Activated CD8-positive, alpha-beta T cell treated with anti-CD3 and anti-CD28 coated beads for 36 hours (primary cell): ENCODE measurements around the gene THY1. TPM values are rescaled to one million over a fixed set of nuclear protein-coding genes. Genes with fewer than 3 reads are reported as not detected.

Source experiments
- ATAC-seq: fragments of 200-7000 bp; cut with Tn5 transposase; one replicate; pipeline ENCODE4 v1.10.0; 2021; ENCODE audit warnings: mild to moderate bottlenecking, moderate library complexity
- CTCF ChIA-PET: fragments of 350-600 bp; sonication (Branson Sonifier 250); formaldehyde crosslinking; loops from one replicate; lab custom pipeline; 2021; ENCODE audit warnings: antibody characterized with exemption; lab: Charles Lee
- POLR2A ChIA-PET: fragments of 350-600 bp; sonication (Branson Sonifier 250); formaldehyde crosslinking; loops from one replicate; lab custom pipeline; 2021; ENCODE audit warnings: antibody characterized with exemption; lab: Charles Lee
- DNase-seq: peaks from one replicate; pipeline ENCODE4 v3.0.0-alpha.2; 2020
- H3K27ac Mint-ChIP-seq: one replicate; pipeline ENCODE4 v1.8.0; 2021; ENCODE audit warnings: mild to moderate bottlenecking, mixed read lengths
- H3K27me3 Mint-ChIP-seq: one replicate; pipeline ENCODE4 v1.8.0; 2021; ENCODE audit warnings: mixed read lengths
- H3K36me3 Mint-ChIP-seq: one replicate; pipeline ENCODE4 v1.8.0; 2021; ENCODE audit warnings: low read depth, mixed read lengths
- H3K4me1 Mint-ChIP-seq: one replicate; pipeline ENCODE4 v1.8.0; 2021; ENCODE audit warnings: low read depth, mixed read lengths
- H3K4me3 Mint-ChIP-seq: one replicate; pipeline ENCODE4 v1.8.0; 2021; ENCODE audit warnings: mild to moderate bottlenecking, moderate library complexity, mixed read lengths
- H3K9me3 Mint-ChIP-seq: one replicate; pipeline ENCODE4 v1.8.0; 2021; ENCODE audit warnings: mixed read lengths
- intact Hi-C: fragments of 100-400 bp; cut with micrococcal nuclease; formaldehyde crosslinking; loops from one replicate; pipeline ENCODE4 v1.10.0; 2022
- total RNA-seq, 2 experiments: library from RNA; stranded (reverse); gene quantifications; one replicate each; pipeline ENCODE4 v1.2.3, GENCODE V29; 2021
- TF ChIP-seq, protein P1 (sequence below): fragments of 200-600 bp; IDR thresholded peaks from one replicate; pipeline ENCODE4 v1.8.0; 2022; ENCODE audit warnings: antibody characterized with exemption, mild to moderate bottlenecking

The THY1 gene
- total RNA-seq, 2 experiments from 2014 or later = 0.18 to 0.40 TPM

- no peak for DNase-seq
- Mint-ChIP-seq H3K4me3 (no peak overlapping the region), H3K36me3 (no peaks in the 10 kb centered on the region), H3K27me3 (no peaks in the 10 kb centered on the region), H3K27ac (no peak overlapping the region), H3K4me1 (peaks cover 14% of the 10 kb centered on the region), H3K9me3 (no peaks in the 10 kb centered on the region)
- intact Hi-C loops = no loop called here
- ChIA-PET CTCF (interaction anchor here (1.4 to 15.0 kb wide), 3 partner anchors 19 to 97 kb away, joined by 3 to 241 read pairs (median 28); no protein-coding TSS in a partner anchor), POLR2A (no interaction called here)
- no peak for ATAC-seq
- TF ChIP-seq, protein P1, sequence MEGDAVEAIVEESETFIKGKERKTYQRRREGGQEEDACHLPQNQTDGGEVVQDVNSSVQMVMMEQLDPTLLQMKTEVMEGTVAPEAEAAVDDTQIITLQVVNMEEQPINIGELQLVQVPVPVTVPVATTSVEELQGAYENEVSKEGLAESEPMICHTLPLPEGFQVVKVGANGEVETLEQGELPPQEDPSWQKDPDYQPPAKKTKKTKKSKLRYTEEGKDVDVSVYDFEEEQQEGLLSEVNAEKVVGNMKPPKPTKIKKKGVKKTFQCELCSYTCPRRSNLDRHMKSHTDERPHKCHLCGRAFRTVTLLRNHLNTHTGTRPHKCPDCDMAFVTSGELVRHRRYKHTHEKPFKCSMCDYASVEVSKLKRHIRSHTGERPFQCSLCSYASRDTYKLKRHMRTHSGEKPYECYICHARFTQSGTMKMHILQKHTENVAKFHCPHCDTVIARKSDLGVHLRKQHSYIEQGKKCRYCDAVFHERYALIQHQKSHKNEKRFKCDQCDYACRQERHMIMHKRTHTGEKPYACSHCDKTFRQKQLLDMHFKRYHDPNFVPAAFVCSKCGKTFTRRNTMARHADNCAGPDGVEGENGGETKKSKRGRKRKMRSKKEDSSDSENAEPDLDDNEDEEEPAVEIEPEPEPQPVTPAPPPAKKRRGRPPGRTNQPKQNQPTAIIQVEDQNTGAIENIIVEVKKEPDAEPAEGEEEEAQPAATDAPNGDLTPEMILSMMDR = no peak
Measured at GRCh38 chr11:119377961-119378667, 44.9 kb downstream of the THY1 start.

- intact Hi-C loops = no loop called here
- Mint-ChIP-seq H3K9me3 (no peaks in the 10 kb centered on the region), H3K27ac (no peak overlapping the region), H3K27me3 (no peaks in the 10 kb centered on the region), H3K4me3 (no peak overlapping the region), H3K36me3 (no peaks in the 10 kb centered on the region), H3K4me1 (peaks cover 14% of the 10 kb centered on the region)
- no peak for DNase-seq
- CTCF ChIA-PET = interaction anchor here (1.4 to 15.0 kb wide), 2 partner anchors 18 to 97 kb away, joined by 3 to 241 read pairs; no protein-coding TSS in a partner anchor
- TF ChIP-seq, protein P1 = no peak
- ATAC-seq = no peak
- POLR2A ChIA-PET = no interaction called here
Measured at GRCh38 chr11:119377112-119377901, 45.7 kb downstream of the THY1 start.

DNA sequence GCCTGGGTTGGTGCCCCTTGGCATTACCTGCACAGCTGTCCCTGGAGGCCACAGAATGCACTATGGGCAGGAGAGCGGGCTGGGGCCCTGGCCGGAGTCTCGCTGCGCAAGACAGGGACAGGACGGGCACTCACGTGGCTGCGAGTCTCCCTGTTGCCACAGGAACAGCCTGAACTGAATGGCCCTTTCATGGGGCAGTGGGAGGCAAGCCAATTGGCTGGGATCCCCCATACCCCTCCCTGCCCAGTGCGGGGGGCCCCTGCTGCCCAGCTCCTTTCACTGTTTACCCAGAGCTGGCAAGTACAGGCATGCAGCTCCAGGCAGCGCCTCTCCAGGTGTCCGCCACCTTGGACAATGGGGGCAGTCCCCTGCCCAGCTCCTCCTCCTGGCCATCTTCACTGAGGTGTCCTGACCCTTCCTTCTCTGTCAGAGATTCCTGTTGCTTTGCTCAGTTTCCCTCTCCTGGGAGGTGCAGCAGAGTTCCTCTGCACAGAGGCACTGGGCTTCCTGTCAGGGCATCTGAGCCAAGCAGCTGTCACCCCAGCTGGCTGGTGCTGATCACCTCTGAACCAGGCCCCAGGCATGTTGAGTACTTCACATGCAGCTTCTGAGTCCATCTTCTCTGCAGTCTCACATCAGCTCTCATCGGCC is 46.6 kb downstream of the THY1 start:
- ATAC-seq = no peak
- CTCF ChIA-PET = interaction anchor here (0.8 to 15.0 kb wide), 7 partner anchors 17 to 104 kb away, joined by 3 to 241 read pairs (median 4); no protein-coding TSS in a partner anchor
- POLR2A ChIA-PET = interaction anchor here (1.5 kb wide), 1 partner anchor 20 kb away, joined by 5 read pairs; no protein-coding TSS in a partner anchor
- Mint-ChIP-seq H3K27me3 (no peaks in the 10 kb centered on the region), H3K4me3 (no peak overlapping the region), H3K36me3 (no peaks in the 10 kb centered on the region), H3K27ac (no peak overlapping the region), H3K9me3 (no peaks in the 10 kb centered on the region), H3K4me1 (peaks cover 11% of the 10 kb centered on the region)
- DNase-seq = no peak
- intact Hi-C loops = no loop called here
- TF ChIP-seq, protein P1 = no peak

DNA sequence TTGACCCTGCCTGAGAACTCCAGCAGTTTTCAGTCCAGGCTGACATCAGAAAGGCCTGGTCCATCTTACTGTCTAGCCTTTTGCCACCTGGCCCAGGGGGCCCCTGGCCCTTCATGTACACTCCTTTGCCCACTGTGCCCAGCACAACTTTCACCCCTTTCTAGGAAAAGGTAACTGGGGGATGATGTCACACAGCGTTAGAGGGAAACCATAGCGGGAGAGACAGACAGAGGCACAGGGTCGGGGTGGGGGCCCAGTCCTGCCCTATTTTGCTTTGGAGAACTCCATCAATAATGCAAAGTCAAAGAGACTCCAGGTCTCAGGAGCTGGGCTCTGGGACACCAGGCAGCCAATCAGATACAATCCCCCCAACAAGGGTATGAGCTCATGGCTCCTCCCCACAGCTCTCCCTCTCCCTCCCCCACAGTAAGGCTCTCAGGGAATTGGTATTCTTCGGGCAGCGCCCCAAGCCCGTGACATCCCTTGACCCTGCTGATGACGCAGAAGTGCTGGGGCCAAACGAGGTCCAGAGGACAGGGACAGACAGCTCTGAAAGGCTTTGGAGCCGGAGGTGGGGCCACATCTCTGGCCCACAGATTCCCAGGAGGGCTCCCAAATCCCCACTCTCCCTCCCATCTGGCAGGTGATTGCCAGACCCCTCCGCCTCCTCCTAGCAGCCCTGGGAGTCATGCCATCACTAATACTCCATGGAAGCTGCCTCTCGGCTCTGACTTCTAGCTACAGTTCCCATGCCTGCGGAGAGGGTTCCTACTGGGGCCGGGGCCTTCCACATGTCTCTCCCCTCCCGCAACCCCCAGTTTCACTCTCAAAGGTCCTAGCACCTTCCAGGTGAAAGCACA is 47.4 kb downstream of the THY1 start:
- Mint-ChIP-seq H3K4me1 (peaks cover 7% of the 10 kb centered on the region), H3K27me3 (no peaks in the 10 kb centered on the region), H3K27ac (no peak overlapping the region), H3K4me3 (no peak overlapping the region), H3K36me3 (no peaks in the 10 kb centered on the region), H3K9me3 (no peaks in the 10 kb centered on the region)
- ChIA-PET POLR2A (interaction anchor here (1.1 to 1.5 kb wide), 2 partner anchors 19 to 99 kb away, joined by 4 to 5 read pairs; no protein-coding TSS in a partner anchor), CTCF (interaction anchor here (0.8 to 15.0 kb wide), 9 partner anchors 17 to 105 kb away, joined by 3 to 241 read pairs (median 4); no protein-coding TSS in a partner anchor)
- intact Hi-C loops = no loop called here
- no peak for ATAC-seq
- TF ChIP-seq, protein P1 = no peak
- DNase-seq = no peak
